Dendritic cell treated with granulocyte-macrophage colony-stimulating factor and Interleukin-4, amounts not matched to agents 40 ng/mL and 50 ng/mL, for 4 days (primary cell): ENCODE measurements around the gene SLC35G6.
"Not testable (repeated sequence)": the region's sequence is repeated elsewhere in the genome, so short reads cannot be mapped to it uniquely, and the experiment has no call there.

Experiments
- H3K27ac Mint-ChIP-seq: one replicate; pipeline ENCODE4 v1.8.0; 2022; ENCODE audit warnings: mild to moderate bottlenecking, mixed read lengths
- H3K27me3 Mint-ChIP-seq: one replicate; pipeline ENCODE4 v1.8.0; 2022; ENCODE audit warnings: mild to moderate bottlenecking, mixed read lengths
- H3K36me3 Mint-ChIP-seq: one replicate; pipeline ENCODE4 v1.8.0; 2022; ENCODE audit warnings: low read depth, mixed read lengths
- H3K4me1 Mint-ChIP-seq: one replicate; pipeline ENCODE4 v1.8.0; 2022; ENCODE audit warnings: low read depth, mixed read lengths
- H3K4me3 Mint-ChIP-seq: one replicate; pipeline ENCODE4 v1.8.0; 2022; ENCODE audit warnings: mild to moderate bottlenecking, moderate library complexity, mixed read lengths
- H3K9me3 Mint-ChIP-seq: one replicate; pipeline ENCODE4 v1.8.0; 2022; ENCODE audit warnings: mixed read lengths
- intact Hi-C: fragments of 100-400 bp; cut with micrococcal nuclease; formaldehyde crosslinking; loops from one replicate; pipeline ENCODE4 v1.15.0; 2022

The SLC35G6 gene

DNA sequence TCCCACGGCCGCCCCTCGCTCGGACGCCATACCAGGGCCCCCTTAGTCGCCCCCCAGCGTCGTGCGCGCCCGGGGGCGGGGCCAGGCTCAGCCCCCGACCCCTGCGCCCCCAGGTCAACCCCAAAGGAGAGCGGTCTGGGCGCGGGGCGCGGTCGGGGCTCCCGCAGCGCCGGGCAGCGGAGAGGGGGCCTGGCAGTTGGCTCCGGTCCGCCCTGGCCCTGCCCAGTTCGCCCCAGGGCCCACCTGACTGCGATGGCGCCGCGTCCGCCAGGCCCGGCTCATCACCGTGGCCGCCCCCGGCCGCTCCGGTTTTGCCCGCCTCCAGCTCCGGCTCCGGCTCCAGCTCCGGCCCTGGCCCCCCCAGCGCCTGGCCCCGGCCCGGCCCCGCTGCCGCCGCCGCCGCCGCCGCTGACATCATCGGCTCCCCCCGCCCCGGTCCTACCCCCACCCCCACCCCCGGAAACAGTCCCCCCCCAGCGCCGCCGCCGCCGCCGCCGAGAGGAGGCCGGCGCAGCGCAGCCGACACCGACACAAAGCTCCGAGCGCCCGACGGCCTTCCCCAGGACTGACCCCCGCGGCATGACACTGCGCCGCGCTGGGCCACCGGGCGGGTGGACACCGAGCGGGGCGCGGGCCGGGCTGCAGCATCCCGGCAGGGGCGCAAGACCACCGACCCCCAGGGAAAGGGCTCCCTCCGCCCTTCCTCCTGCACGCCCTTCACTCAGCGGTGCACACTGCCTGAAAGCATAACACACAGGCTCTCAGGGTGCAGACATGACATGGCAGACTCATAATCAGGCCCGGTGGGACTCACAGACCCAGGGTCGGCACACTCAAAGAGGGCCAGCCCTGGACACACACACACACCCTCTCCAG lies 1.8 kb upstream of the SLC35G6 start, which contains the start of gene ZBTB4:
Gene ZBTB4 (minus strand): TSS at position 419 of the 876 bp plus-strand sequence. CDS start 12,830 bp downstream, outside the sequence.
- Mint-ChIP-seq H3K4me3 (peak within 1 kb of the TSS; percentile 81), H3K9me3 (no peaks in the 10 kb centered on the region), H3K36me3 (peaks cover 19% of the 10 kb centered on the region), H3K4me1 (peaks cover 73% of the 10 kb centered on the region), H3K27me3 (no peaks in the 10 kb centered on the region), H3K27ac (peak within 1 kb of the TSS; percentile 81)
- intact Hi-C loops: loop anchor here (10.0 kb wide), 1 partner anchor 125 kb away; the partner anchor contains the start of genes KCTD11 and TMEM95

DNA sequence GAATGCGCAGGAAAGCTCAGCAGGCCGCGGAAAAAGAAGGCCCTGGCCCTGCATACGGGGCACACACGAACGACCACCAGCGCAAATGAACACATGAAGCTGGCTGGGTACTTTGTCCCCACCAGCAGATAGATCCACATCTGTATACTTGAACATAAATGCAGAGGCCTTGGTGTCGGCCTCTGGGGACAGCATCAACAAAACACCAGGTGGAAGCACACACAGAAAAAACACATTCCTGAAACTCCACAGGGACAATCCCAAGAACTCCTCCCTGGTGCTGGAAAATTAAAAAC lies 1.2 kb upstream of the SLC35G6 start:
- Mint-ChIP-seq H3K27me3 (no peaks in the 10 kb centered on the region), H3K27ac (peak overlapping the region; percentile 81), H3K4me1 (peaks cover 78% of the 10 kb centered on the region), H3K36me3 (peaks cover 19% of the 10 kb centered on the region), H3K9me3 (no peaks in the 10 kb centered on the region), H3K4me3 (peak overlapping the region; percentile 81)
- intact Hi-C loops: loop anchor here (10.0 kb wide), 1 partner anchor 125 kb away; the partner anchor contains the start of genes KCTD11 and TMEM95

DNA sequence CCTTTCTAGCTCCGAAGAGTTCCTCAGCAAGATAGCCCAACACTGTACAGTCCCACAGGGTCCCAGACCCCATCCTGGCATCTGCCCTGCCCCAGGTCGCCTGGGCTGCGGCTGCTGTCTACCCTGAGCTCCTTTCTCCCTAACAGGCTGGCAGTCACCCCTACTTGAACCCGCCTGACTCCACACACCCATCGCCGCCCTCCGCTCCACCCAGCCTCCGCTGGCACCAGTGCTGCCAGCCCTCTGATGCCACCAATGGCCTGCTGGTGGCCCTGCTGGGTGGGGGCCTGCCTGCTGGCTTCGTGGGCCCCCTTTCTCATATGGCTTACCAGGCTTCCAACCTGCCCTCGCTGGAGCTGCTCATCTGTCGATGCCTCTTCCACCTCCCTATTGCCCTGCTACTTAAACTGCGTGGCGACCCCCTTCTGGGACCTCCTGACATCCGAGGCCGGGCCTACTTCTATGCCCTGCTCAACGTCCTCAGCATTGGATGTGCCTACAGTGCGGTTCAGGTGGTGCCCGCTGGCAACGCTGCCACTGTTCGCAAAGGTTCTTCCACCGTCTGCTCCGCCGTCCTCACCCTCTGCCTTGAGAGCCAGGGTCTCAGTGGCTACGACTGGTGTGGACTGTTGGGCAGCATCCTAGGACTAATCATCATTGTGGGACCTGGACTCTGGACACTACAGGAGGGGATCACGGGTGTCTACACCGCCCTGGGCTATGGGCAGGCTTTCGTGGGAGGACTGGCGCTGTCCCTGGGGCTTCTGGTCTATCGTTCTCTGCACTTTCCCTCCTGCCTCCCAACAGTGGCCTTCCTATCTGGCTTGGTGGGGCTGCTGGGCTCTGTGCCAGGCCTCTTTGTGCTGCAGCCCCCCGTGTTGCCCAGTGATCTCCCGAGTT lies 846 bp downstream of the SLC35G6 start:
- Mint-ChIP-seq H3K27ac (peak overlapping the region; percentile 100), H3K4me1 (peaks cover 75% of the 10 kb centered on the region), H3K36me3 (peaks cover 36% of the 10 kb centered on the region)
- not testable (repeated sequence) for H3K9me3 Mint-ChIP-seq, H3K27me3 Mint-ChIP-seq, H3K4me3 Mint-ChIP-seq
- intact Hi-C loops: loop anchor here (10.0 kb wide), 1 partner anchor 127 kb away; the partner anchor contains the start of genes KCTD11 and TMEM95

DNA sequence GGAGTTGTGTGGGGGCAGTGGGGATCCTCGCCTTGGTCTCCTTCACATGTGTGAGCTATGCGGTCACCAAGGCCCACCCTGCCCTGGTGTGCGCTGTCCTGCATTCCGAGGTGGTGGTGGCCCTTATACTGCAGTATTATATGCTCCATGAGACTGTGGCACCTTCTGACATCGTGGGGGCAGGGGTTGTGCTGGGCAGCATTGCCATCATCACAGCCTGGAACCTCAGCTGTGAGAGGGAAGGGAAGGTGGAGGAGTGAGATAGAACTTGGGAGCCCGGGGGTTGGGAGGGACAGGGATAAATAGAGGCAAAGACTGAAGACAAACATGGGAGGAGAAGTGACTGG lies 1.5 kb downstream of the SLC35G6 start:
- H3K4me1 Mint-ChIP-seq: peaks cover 75% of the 10 kb centered on the region
- H3K27ac Mint-ChIP-seq: peak overlapping the region; percentile 100
- H3K9me3 Mint-ChIP-seq, H3K27me3 Mint-ChIP-seq: not testable (repeated sequence)
- H3K4me3 Mint-ChIP-seq: peak overlapping the region; percentile 97
- peaks cover 42% of the 10 kb centered on the region for H3K36me3 Mint-ChIP-seq
- intact Hi-C loops: loop anchor here (10.0 kb wide), 1 partner anchor 128 kb away; the partner anchor contains the start of genes KCTD11 and TMEM95

DNA sequence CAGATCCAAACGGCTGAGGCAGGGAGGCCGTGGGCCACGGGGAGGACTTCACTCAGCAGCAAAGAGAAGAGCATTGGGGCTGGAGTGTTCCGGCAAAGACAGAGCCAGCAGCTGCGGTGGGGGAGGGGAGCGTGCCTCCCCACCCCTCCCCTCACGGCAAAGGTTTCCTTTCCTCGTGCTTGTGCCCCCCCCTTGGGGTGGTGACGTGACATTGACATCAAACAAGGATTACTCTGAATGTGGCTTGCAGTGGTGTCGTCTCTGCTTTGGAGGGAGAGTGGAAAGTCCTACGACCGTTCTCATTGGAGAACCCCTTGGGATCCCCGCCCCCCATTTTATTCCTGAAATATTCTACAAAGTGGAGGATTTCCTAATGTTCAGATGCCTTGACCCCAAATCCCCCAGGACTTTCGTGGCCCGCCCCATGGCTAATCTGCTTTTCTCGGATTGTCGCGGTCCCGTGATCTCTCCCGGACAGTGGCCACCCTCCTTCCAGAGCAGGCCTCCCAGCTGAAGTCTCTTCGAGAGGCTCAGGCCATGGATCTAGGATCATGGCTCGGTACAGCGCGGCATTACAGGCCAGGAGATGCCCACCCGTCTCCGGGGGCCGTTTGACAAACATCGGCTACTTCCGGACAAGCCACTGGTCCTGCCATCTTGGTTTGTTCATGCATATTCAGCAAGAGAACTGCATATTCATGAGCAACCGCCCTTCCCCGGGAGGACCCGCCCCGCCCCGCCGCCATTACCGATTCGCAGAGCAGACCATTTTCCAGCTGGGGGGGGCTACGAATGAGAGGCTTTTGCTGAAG lies 2.2 kb downstream of the SLC35G6 start:
- Mint-ChIP-seq H3K27ac (peak overlapping the region; percentile 100), H3K4me3 (peak overlapping the region; percentile 97), H3K4me1 (peaks cover 72% of the 10 kb centered on the region), H3K9me3 (no peaks in the 10 kb centered on the region), H3K27me3 (no peaks in the 10 kb centered on the region), H3K36me3 (peaks cover 48% of the 10 kb centered on the region)
- intact Hi-C loops: loop anchor here (1.0 to 10.0 kb wide), 2 partner anchors 48 to 129 kb away; partner anchors contain the start of genes KCTD11, TMEM102 and TMEM95

DNA sequence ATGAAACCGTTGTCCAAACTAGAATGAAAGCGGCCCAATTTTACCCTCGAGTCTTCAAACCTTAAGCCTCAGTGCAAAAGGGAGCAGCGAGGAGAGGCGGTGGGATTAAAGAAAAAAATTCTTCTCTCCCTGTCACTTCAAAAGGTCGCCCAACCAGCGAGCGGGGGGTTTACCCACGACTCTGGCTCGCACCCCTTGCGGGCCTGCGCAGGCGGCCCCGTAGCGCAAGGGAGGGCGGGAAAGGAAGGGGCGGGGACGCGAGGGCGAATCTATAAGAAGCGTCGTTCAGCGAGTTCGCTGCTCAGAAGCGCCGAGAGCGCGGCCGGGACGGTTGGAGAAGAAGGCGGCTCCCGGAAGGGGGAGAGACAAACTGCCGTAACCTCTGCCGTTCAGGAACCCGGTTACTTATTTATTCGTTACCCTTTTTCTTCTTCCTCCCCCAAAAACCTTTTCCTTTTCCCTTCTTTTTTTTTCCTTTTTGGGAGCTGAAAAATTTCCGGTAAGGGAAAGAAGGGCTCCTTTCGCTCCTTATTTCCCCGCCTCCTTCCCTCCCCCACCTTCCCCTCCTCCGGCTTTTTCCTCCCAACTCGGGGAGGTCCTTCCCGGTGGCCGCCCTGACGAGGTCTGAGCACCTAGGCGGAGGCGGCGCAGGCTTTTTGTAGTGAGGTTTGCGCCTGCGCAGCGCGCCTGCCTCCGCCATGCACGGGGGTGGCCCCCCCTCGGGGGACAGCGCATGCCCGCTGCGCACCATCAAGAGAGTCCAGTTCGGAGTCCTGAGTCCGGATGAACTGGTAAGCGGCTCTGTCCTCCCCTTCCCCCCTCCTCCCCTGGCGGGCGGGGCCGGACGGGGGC lies 3.0 kb downstream of the SLC35G6 start, which contains the start of gene POLR2A:
Gene POLR2A (plus strand): TSS at position 300 of the 852 bp plus-strand sequence.
- H3K4me3 Mint-ChIP-seq: peak within 1 kb of the TSS; percentile 97
- H3K36me3 Mint-ChIP-seq: peaks cover 55% of the 10 kb centered on the region
- intact Hi-C loops: loop anchor here (1.0 to 10.0 kb wide), 2 partner anchors 49 to 129 kb away; partner anchors contain the start of genes KCTD11, TMEM102 and TMEM95
- H3K27me3 Mint-ChIP-seq: no peaks in the 10 kb centered on the region
- no peaks in the 10 kb centered on the region for H3K9me3 Mint-ChIP-seq
- peaks cover 76% of the 10 kb centered on the region for H3K4me1 Mint-ChIP-seq
- H3K27ac Mint-ChIP-seq: peak within 1 kb of the TSS; percentile 100

DNA sequence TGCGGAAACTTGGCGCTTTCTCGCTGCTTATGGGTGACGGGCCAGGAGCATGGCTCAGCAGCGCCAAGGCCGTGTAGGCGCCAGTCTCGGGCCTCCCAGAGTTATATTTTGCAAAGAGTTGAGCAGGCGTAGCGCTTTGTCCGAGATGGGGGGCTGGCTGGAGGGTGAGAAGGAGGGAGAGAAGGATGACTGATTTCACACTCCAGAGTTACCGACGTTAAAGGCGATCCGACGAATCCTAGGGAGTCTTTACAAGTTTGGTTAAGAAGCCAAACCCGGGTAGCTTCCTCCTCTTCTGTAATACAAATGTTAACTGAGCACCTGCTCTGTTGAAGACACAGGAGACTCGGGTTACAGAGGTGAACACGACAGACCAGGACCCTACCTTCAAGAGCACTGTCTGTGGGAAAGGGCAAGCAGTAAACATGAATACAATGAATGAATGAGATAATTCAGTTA lies 3.7 kb downstream of the SLC35G6 start:
- H3K36me3 Mint-ChIP-seq: peaks cover 62% of the 10 kb centered on the region
- H3K27me3 Mint-ChIP-seq: no peaks in the 10 kb centered on the region
- intact Hi-C loops: loop anchor here (1.0 to 10.0 kb wide), 2 partner anchors 50 to 130 kb away; partner anchors contain the start of genes KCTD11, TMEM102 and TMEM95
- H3K27ac Mint-ChIP-seq: peak overlapping the region; percentile 100
- peak overlapping the region; percentile 97 for H3K4me3 Mint-ChIP-seq
- H3K4me1 Mint-ChIP-seq: peaks cover 80% of the 10 kb centered on the region
- no peaks in the 10 kb centered on the region for H3K9me3 Mint-ChIP-seq

DNA sequence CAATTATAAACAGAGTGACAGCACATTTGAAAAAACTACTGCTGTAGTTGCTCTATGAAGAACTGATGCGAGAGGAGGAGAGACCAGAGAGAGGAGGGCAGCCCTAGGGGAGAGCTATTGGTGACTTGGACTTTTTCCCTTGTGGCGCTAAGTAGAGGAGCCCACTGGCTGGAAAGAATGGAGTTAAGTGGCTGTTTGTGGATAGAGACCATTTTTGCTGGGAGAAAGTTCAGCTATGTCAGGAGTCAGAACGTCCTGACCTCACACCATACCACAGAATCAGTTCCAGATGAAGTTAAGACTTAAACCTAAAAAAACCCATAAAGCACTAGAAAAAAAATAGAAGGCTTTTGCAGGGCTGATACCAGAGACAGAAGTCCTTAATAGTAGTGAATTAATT lies 4.9 kb downstream of the SLC35G6 start:
- H3K27me3 Mint-ChIP-seq: no peaks in the 10 kb centered on the region
- H3K36me3 Mint-ChIP-seq: peaks cover 73% of the 10 kb centered on the region
- peak overlapping the region; percentile 57 for H3K4me3 Mint-ChIP-seq
- H3K27ac Mint-ChIP-seq: peak overlapping the region; percentile 23
- peaks cover 77% of the 10 kb centered on the region for H3K4me1 Mint-ChIP-seq
- H3K9me3 Mint-ChIP-seq: no peaks in the 10 kb centered on the region
- intact Hi-C loops: loop anchor here (10.0 kb wide), 1 partner anchor 131 kb away; the partner anchor contains the start of genes KCTD11 and TMEM95

DNA sequence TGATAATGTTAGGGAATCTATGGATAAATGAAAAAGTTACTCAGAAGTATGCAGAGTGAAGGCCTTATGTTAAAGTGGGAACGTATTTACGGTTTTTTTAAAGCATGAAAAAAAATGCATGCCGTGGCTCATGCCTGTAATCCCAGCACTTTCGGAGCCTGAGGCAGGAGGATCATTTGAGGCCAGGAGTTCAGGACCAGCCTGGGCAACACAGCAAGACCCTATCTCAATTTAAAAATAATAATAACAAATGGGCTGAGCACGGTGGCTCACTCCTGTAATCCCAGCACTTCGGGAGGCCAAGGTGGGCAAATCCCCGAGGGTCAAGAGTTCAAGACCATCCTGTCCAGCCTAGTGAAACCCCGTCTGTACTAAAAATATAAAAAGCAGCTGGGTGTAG lies 8.9 kb downstream of the SLC35G6 start:
- Mint-ChIP-seq H3K4me3 (no peak overlapping the region), H3K4me1 (peaks cover 73% of the 10 kb centered on the region), H3K9me3 (no peaks in the 10 kb centered on the region), H3K36me3 (peaks cover 87% of the 10 kb centered on the region), H3K27me3 (no peaks in the 10 kb centered on the region), H3K27ac (no peak overlapping the region)
- intact Hi-C loops: no loop called here

DNA sequence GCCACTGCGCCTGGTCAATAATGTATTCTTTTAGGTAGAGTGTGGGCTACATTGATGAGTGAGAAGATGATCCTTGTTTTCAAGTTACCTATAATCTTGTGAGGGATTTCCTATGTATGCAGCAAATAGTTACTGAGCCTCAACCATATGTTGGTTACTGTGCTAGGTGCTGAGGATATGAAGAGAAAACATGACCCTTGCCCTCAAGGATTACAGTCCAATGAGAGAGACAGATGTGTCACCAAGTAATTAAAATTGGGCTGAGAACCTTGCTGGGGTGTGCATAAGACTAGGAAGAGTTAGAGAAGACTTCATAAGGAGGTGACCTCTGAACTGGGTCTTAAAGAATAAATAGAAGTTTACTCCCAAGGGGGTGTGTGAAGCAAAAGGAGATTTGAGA lies 10.3 kb downstream of the SLC35G6 start:
- intact Hi-C loops: no loop called here
- Mint-ChIP-seq H3K27me3 (no peaks in the 10 kb centered on the region), H3K27ac (no peak overlapping the region), H3K36me3 (peaks cover 90% of the 10 kb centered on the region), H3K4me1 (peaks cover 61% of the 10 kb centered on the region), H3K9me3 (no peaks in the 10 kb centered on the region), H3K4me3 (no peak overlapping the region)

DNA sequence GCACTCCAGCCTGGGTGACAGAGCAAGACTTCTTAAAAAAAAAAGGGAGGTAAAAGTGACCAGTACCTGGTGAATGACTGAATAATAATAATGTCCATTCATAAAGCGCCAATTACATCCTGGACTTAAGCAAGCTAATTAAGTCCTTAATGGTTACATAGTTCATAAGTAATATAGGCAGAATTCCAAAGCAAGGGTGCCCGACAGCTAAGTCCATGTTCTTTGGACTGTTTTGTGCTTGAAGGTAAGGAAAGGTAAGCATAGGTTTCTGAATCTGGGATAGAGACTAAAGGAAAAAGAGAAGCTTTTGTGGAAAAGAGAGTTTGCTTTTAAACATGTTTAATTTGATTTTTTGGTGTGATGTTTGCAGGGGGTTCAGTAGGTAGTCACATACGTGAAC lies 12.7 kb downstream of the SLC35G6 start:
- no peak overlapping the region for H3K4me3 Mint-ChIP-seq
- no peaks in the 10 kb centered on the region for H3K9me3 Mint-ChIP-seq
- H3K27ac Mint-ChIP-seq: no peak overlapping the region
- no peaks in the 10 kb centered on the region for H3K27me3 Mint-ChIP-seq
- intact Hi-C loops: no loop called here
- peaks cover 41% of the 10 kb centered on the region for H3K4me1 Mint-ChIP-seq
- peaks cover 91% of the 10 kb centered on the region for H3K36me3 Mint-ChIP-seq

DNA sequence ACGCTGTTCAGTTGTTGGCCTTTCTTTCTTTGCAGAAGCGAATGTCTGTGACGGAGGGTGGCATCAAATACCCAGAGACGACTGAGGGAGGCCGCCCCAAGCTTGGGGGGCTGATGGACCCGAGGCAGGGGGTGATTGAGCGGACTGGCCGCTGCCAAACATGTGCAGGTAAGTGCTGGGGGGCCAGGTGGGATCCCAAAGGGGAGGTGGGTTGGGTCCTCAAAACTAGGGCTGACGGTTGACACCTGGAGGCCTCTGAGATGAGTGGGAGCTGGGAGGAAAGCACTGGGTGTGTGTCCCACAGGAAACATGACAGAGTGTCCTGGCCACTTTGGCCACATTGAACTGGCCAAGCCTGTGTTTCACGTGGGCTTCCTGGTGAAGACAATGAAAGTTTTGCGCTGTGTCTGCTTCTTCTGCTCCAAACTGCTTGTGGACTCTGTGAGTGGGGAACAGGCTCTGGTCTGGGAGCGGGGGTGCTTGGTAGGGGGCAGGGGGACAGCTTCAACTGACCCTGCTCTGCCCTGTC lies 14.7 kb downstream of the SLC35G6 start:
- intact Hi-C loops: no loop called here
- Mint-ChIP-seq H3K4me3 (no peak overlapping the region), H3K27ac (no peak overlapping the region)

More for the DNA sequence above, 14.7 kb downstream of the SLC35G6 start:
- peaks cover 93% of the 10 kb centered on the region for H3K36me3 Mint-ChIP-seq
- H3K4me1 Mint-ChIP-seq: peaks cover 22% of the 10 kb centered on the region
- H3K27me3 Mint-ChIP-seq: no peaks in the 10 kb centered on the region
- no peaks in the 10 kb centered on the region for H3K9me3 Mint-ChIP-seq
